Measurements from ENCODE around the gene UCN. TPM values are rescaled to one million over a fixed set of nuclear protein-coding genes. Genes with fewer than 3 reads are reported as not detected.

UCN gene
- polyA plus RNA-seq, 2 donors = 0.41 to 1.1 TPM

DNA sequence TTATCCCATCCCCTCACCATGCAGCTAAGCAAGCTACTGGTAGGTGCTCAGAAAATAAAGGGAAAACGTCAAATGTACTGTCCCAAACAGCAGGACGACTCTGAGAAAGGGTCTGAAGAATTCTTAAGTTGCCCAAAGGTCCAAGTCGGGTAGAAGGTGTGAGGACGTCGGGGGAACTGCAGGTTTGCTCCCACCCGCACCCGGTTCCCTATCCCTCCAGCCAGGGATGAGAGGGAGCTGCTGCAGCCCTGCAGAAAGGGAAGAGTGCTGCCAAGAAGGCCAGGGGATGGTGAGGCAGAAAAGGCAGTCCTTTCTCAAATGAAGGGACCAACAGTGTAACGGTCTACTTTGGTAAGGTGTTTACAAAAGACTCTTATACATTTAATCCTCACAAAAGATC is 6.9 kb upstream of the UCN start:
- Histone ChIP-seq H3K36me3 (ENCODE audit: control insufficient read depth in 2 of 2, insufficient read depth in 2 of 2, low read length in 1 of 2) (peaks cover 0 to 6% of the 10 kb centered on the region in 2 donors), H3K9me3 (ENCODE audit: control insufficient read depth in 2 of 2, insufficient read depth in 1 of 2, low read depth in 1 of 2, low read length in 1 of 2) (no peaks in the 10 kb centered on the region), H3K4me3 (ENCODE audit: low read depth in 1 of 2, low read length in 2 of 2) (no peak overlapping the region), H3K27me3 (ENCODE audit: control insufficient read depth in 1 of 2, insufficient read depth in 2 of 2, low read length in 2 of 2) (no peaks in the 10 kb centered on the region), H3K27ac (ENCODE audit: low read depth in 2 of 2, low read length in 1 of 2) (no peak overlapping the region), H3K4me1 (ENCODE audit: control insufficient read depth in 2 of 2, insufficient read depth in 2 of 2, low read length in 1 of 2) (no peaks in the 10 kb centered on the region)
- WGBS, 2 donors = 74 to 81% methylated on average over 8 of the region's 8 CpGs

DNA sequence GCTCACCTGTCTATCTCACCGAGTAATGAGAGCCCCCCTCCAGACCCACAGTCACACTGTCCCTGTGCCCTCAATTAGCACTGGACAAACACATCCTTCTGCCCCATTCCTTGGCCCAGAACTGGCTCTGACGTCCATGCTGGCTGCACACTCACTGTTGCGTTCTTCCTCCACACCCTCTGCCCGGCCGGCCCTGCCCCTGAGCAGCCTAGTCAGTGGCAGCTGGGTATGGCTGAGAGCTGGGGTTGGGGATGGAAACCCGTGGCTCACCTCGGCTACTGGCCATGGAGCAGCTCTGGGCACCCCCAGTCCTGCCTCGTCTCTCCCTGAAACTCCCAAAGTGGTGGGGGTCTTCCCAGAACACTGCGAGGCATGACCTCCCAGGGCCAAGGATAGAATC is 6.5 kb upstream of the UCN start:
- H3K36me3 ChIP-seq (ENCODE audit: control insufficient read depth in 2 of 2, insufficient read depth in 2 of 2, low read length in 1 of 2) = peaks cover 0 to 6% of the 10 kb centered on the region in 2 donors
- no peak overlapping the region for H3K27ac ChIP-seq (ENCODE audit: low read depth in 2 of 2, low read length in 1 of 2)
- H3K4me1 ChIP-seq (ENCODE audit: control insufficient read depth in 2 of 2, insufficient read depth in 2 of 2, low read length in 1 of 2) = no peaks in the 10 kb centered on the region
- H3K4me3 ChIP-seq (ENCODE audit: low read depth in 1 of 2, low read length in 2 of 2) = no peak overlapping the region
- WGBS, 2 donors = 89 to 94% methylated on average over 9 of the region's 9 CpGs
- H3K9me3 ChIP-seq (ENCODE audit: control insufficient read depth in 2 of 2, insufficient read depth in 1 of 2, low read depth in 1 of 2, low read length in 1 of 2) = no peaks in the 10 kb centered on the region
- no peaks in the 10 kb centered on the region for H3K27me3 ChIP-seq (ENCODE audit: control insufficient read depth in 1 of 2, insufficient read depth in 2 of 2, low read length in 2 of 2)

DNA sequence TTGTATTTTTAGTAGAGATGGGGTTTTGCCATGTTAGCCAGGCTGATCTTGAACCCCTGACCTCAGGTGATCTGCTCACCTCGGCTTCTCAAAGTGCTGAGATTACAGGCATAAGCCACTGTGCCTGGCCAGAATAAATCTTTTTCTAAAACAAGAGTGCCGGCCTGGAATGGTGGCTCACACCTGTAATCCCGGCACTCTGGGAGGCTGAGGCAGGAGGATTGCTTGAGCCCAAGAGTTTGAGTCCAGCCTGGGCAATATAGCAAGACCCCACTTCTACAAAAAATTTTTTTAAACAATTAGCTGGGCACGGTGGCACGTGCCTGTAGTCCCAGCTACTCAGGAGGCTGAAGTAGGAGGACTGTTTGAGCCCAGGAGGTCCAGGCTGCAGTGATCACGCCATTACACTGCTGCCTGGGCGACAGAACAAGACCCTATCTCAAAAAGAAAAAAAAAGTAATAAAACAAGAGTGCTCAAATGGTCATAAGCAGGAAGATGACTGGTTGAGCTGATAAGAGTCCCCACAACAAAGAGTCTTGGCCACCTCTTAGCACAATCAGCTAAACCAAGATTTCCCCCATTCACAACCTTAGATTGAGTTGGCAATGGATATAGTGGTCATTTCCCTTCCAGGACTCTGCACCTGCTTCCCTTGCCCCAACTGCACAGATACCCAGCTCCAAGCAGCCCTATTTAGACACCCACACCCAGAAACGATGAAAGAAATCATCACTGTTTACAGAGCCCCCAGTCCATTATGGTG is 5.8 kb upstream of the UCN start:
- WGBS, 2 donors = 92% methylated on average over 8 of the region's 8 CpGs

DNA sequence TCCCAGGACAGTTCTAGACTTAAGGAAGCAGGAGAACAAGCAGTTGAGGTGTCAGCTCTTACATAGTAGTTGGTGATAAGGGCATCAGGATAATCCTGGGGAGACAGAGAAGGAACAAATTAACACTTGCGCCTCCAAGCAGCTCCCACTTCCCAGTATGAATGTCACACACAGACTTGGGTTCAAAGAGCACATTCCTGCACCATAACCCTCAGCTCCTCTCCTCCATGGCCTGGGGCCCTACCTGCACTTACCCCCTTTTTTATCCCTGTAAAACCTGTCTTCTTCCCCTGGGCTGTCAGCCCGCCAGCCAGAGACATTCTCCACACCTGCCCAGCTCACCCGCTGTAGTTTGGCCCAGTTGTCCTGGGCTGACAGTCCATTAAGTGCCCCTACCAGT is 3.9 kb upstream of the UCN start:
- peaks cover 0 to 7% of the 10 kb centered on the region in 2 donors for H3K4me1 ChIP-seq (ENCODE audit: control insufficient read depth in 2 of 2, insufficient read depth in 2 of 2, low read length in 1 of 2)
- H3K36me3 ChIP-seq (ENCODE audit: control insufficient read depth in 2 of 2, insufficient read depth in 2 of 2, low read length in 1 of 2) = peaks cover 0 to 6% of the 10 kb centered on the region in 2 donors
- H3K4me3 ChIP-seq (ENCODE audit: low read depth in 1 of 2, low read length in 2 of 2) = no peak overlapping the region
- WGBS, 2 donors = 96 to 100% methylated on average over 3 of the region's 3 CpGs
- peaks cover 0 to 9% of the 10 kb centered on the region in 2 donors for H3K27me3 ChIP-seq (ENCODE audit: control insufficient read depth in 1 of 2, insufficient read depth in 2 of 2, low read length in 2 of 2)
- no peak overlapping the region for H3K27ac ChIP-seq (ENCODE audit: low read depth in 2 of 2, low read length in 1 of 2)
- no peaks in the 10 kb centered on the region for H3K9me3 ChIP-seq (ENCODE audit: control insufficient read depth in 2 of 2, insufficient read depth in 1 of 2, low read depth in 1 of 2, low read length in 1 of 2)

More for the DNA sequence above, 5.8 kb upstream of the UCN start:
- Histone ChIP-seq H3K9me3 (ENCODE audit: control insufficient read depth in 2 of 2, insufficient read depth in 1 of 2, low read depth in 1 of 2, low read length in 1 of 2) (no peaks in the 10 kb centered on the region), H3K27me3 (ENCODE audit: control insufficient read depth in 1 of 2, insufficient read depth in 2 of 2, low read length in 2 of 2) (no peaks in the 10 kb centered on the region), H3K36me3 (ENCODE audit: control insufficient read depth in 2 of 2, insufficient read depth in 2 of 2, low read length in 1 of 2) (peaks cover 0 to 6% of the 10 kb centered on the region in 2 donors), H3K4me3 (ENCODE audit: low read depth in 1 of 2, low read length in 2 of 2) (no peak overlapping the region), H3K27ac (ENCODE audit: low read depth in 2 of 2, low read length in 1 of 2) (no peak overlapping the region), H3K4me1 (ENCODE audit: control insufficient read depth in 2 of 2, insufficient read depth in 2 of 2, low read length in 1 of 2) (no peaks in the 10 kb centered on the region)

DNA sequence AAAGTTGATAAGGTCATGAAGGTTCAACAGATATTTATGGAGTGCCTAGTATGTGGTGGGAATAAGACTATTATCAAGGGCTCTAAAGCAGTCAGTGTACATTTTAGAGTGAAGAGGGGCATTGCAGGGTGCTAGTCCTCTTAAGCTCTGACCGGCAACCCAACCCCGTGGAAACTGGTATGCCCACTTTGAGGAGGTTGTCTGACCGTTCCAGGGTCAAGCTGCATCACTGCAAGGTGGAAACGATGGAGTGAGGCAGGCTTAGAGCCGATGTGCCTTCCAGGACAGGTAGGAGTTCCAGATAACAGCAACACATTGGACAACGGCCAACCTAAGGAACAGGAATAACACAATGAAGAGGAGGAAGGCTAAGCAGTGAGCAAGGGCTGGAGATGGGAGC is 1.4 kb upstream of the UCN start:
- 87 to 94% methylated on average over 6 of the region's 6 CpGs for WGBS, 2 donors
- peaks cover 0 to 3% of the 10 kb centered on the region in 2 donors for H3K36me3 ChIP-seq (ENCODE audit: control insufficient read depth in 2 of 2, insufficient read depth in 2 of 2, low read length in 1 of 2)
- H3K27ac ChIP-seq (ENCODE audit: low read depth in 2 of 2, low read length in 1 of 2) = no peak overlapping the region
- H3K4me1 ChIP-seq (ENCODE audit: control insufficient read depth in 2 of 2, insufficient read depth in 2 of 2, low read length in 1 of 2) = peaks cover 5 to 13% of the 10 kb centered on the region in 2 donors
- no peak overlapping the region for H3K4me3 ChIP-seq (ENCODE audit: low read depth in 1 of 2, low read length in 2 of 2)
- no peaks in the 10 kb centered on the region for H3K9me3 ChIP-seq (ENCODE audit: control insufficient read depth in 2 of 2, insufficient read depth in 1 of 2, low read depth in 1 of 2, low read length in 1 of 2)
- H3K27me3 ChIP-seq (ENCODE audit: control insufficient read depth in 1 of 2, insufficient read depth in 2 of 2, low read length in 2 of 2) = peaks cover 0 to 21% of the 10 kb centered on the region in 2 donors

DNA sequence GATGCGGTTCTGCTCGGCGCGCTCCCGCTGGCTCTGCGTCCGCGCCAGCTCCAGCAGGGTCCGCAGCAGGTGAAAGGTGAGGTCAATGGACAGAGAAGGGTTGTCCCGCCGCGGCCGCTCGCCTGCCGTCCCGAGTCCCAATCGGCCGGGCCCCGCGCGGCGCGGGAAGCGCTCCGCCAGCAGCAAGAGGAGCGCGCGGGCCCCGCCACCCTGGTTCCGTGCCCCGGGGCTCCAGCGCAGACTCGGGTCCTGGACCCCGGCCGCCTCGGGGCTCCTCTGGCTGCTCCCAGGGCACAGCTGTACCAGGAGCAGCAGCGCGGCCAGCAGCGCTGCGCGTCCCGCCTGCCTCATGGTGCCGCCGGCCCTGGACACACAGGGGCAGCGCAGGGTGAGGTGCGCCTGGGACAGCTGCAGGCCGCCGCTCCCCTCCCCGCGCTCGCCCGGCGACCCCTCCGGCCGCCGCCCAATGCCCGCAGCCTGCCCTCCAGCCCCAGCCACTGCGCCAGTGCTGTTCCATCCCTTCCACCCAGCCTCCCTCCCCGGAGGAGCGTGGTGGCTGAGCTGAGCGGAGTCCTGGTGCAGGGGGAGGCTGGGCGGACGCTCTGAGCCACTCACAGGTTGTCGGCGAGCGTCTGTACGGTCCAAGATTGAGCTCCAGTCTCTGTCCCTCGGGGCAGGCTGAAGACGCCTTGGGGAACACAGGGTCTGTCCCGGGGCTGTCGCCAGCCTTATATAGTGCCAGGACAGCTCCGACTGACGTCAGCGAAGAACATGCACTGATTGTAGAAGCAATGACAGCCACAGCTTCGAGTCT is 493 bp downstream of the UCN start:
- Histone ChIP-seq H3K27me3 (ENCODE audit: control insufficient read depth in 1 of 2, insufficient read depth in 2 of 2, low read length in 2 of 2) (peaks cover 0 to 21% of the 10 kb centered on the region in 2 donors), H3K4me1 (ENCODE audit: control insufficient read depth in 2 of 2, insufficient read depth in 2 of 2, low read length in 1 of 2) (peaks cover 5 to 13% of the 10 kb centered on the region in 2 donors), H3K4me3 (ENCODE audit: low read depth in 1 of 2, low read length in 2 of 2) (no peak overlapping the region), H3K27ac (ENCODE audit: low read depth in 2 of 2, low read length in 1 of 2) (no peak overlapping the region), H3K36me3 (ENCODE audit: control insufficient read depth in 2 of 2, insufficient read depth in 2 of 2, low read length in 1 of 2) (peaks cover 0 to 3% of the 10 kb centered on the region in 2 donors), H3K9me3 (ENCODE audit: control insufficient read depth in 2 of 2, insufficient read depth in 1 of 2, low read depth in 1 of 2, low read length in 1 of 2) (no peaks in the 10 kb centered on the region)
- WGBS, 2 donors = 13 to 14% methylated on average over 54 to 75 of the region's 75 CpGs

DNA sequence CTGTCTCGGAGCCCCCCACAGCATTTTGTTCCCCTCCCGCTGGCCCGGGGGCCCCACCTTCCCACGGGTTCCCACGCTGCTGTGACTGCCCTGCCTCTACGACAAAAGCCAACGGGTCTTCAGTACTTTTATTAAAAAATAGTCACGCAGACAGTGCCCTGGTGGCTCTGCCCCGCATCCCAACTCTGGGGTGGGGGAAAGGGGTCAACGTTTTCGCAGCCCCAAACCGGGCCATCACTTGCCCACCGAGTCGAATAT is 1.0 kb downstream of the UCN start:
- Histone ChIP-seq H3K27ac (ENCODE audit: low read depth in 2 of 2, low read length in 1 of 2) (no peak overlapping the region), H3K4me1 (ENCODE audit: control insufficient read depth in 2 of 2, insufficient read depth in 2 of 2, low read length in 1 of 2) (peaks cover 5 to 13% of the 10 kb centered on the region in 2 donors), H3K4me3 (ENCODE audit: low read depth in 1 of 2, low read length in 2 of 2) (no peak overlapping the region), H3K27me3 (ENCODE audit: control insufficient read depth in 1 of 2, insufficient read depth in 2 of 2, low read length in 2 of 2) (peaks cover 0 to 21% of the 10 kb centered on the region in 2 donors), H3K9me3 (ENCODE audit: control insufficient read depth in 2 of 2, insufficient read depth in 1 of 2, low read depth in 1 of 2, low read length in 1 of 2) (no peaks in the 10 kb centered on the region), H3K36me3 (ENCODE audit: control insufficient read depth in 2 of 2, insufficient read depth in 2 of 2, low read length in 1 of 2) (peaks cover 0 to 3% of the 10 kb centered on the region in 2 donors)
- WGBS, 2 donors = 9 to 13% methylated on average over 14 of the region's 14 CpGs

DNA sequence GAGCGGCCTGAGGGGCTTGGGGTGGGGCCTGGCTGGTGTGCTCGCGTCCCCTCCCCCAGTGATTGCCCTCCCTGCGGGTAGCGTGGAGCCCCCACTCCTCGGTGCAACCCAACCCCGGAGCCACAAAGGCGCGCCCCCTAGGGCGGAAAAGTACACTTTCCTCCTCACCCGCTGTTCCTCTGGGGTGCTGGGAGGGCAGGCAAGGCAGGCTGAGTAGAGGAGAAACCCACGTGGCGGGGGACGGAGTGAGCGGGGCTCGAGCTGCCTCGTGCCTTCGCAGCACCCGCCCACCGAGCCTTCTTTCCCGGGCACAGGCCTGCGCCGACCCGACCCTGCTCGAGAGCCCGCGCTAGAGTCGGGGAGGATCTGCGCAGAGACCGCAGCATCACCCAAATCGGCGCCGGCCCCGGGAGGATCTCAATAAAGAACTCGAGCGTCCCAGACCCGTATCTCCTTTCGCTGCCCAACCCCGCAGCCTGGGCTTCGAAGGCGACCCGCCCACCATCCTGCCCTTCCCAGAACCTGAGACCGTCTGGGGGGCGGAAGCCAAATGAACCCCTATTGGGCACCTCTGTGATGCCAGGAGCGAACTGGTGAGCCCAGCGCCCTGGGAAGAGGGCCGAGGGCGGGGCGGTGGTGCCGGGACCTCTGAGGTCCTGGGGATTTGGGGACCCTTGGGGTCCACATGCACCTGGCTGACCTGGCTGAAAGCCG is 1.5 kb downstream of the UCN start:
- Histone ChIP-seq H3K27me3 (ENCODE audit: control insufficient read depth in 1 of 2, insufficient read depth in 2 of 2, low read length in 2 of 2) (peaks cover 0 to 21% of the 10 kb centered on the region in 2 donors), H3K27ac (ENCODE audit: low read depth in 2 of 2, low read length in 1 of 2) (no peak overlapping the region), H3K36me3 (ENCODE audit: control insufficient read depth in 2 of 2, insufficient read depth in 2 of 2, low read length in 1 of 2) (peaks cover 0 to 3% of the 10 kb centered on the region in 2 donors), H3K4me3 (ENCODE audit: low read depth in 1 of 2, low read length in 2 of 2) (no peak overlapping the region), H3K4me1 (ENCODE audit: control insufficient read depth in 2 of 2, insufficient read depth in 2 of 2, low read length in 1 of 2) (peaks cover 5 to 13% of the 10 kb centered on the region in 2 donors), H3K9me3 (ENCODE audit: control insufficient read depth in 2 of 2, insufficient read depth in 1 of 2, low read depth in 1 of 2, low read length in 1 of 2) (no peaks in the 10 kb centered on the region)
- 2 to 5% methylated on average over 50 to 51 of the region's 51 CpGs for WGBS, 2 donors

DNA sequence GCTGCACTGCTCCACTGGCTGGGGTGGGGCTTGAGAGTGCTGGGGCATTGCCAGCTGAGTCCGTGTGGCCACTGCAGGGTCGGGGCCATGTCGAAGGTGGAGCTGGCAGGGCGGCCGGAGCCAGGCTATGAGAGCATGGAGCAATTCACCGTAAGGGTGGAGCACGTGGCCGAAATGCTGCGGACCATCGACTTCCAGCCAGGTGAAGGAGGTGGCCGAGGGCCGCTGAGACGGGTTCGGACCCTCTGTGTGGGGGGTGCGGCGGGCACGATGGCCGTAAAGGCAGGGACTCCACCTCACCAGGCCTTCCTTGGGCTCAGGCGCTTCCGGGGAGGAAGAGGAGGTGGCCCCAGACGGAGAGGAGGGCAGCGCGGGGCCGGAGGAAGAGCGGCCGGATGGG is 2.1 kb downstream of the UCN start:
- 32 to 36% methylated on average over 21 to 26 of the region's 26 CpGs for WGBS, 2 donors
- no peak overlapping the region for H3K4me3 ChIP-seq (ENCODE audit: low read depth in 1 of 2, low read length in 2 of 2)

More for the DNA sequence above, 2.1 kb downstream of the UCN start:
- no peaks in the 10 kb centered on the region for H3K9me3 ChIP-seq (ENCODE audit: control insufficient read depth in 2 of 2, insufficient read depth in 1 of 2, low read depth in 1 of 2, low read length in 1 of 2)
- H3K36me3 ChIP-seq (ENCODE audit: control insufficient read depth in 2 of 2, insufficient read depth in 2 of 2, low read length in 1 of 2) = no peaks in the 10 kb centered on the region
- no peak overlapping the region for H3K27ac ChIP-seq (ENCODE audit: low read depth in 2 of 2, low read length in 1 of 2)
- H3K4me1 ChIP-seq (ENCODE audit: control insufficient read depth in 2 of 2, insufficient read depth in 2 of 2, low read length in 1 of 2) = peaks cover 5 to 13% of the 10 kb centered on the region in 2 donors
- peaks cover 0 to 21% of the 10 kb centered on the region in 2 donors for H3K27me3 ChIP-seq (ENCODE audit: control insufficient read depth in 1 of 2, insufficient read depth in 2 of 2, low read length in 2 of 2)
